ENCODE measurements around the gene LETM1. TPM values are rescaled to one million over a fixed set of nuclear protein-coding genes. Genes with fewer than 3 reads are reported as not detected.

LETM1 gene
- polyA plus RNA-seq, 1 experiment: 17.1 TPM

GRCh38 chr4:1792158-1792831, 63.7 kb downstream of the LETM1 start:
- Histone ChIP-seq H3K27me3 (ENCODE audit: control insufficient read depth, insufficient read depth, low read length) (peaks cover 17% of the 10 kb centered on the region), H3K4me3 (ENCODE audit: low read depth, low read length) (no peak overlapping the region), H3K36me3 (ENCODE audit: control insufficient read depth, insufficient read depth, low read length) (no peaks in the 10 kb centered on the region)
- ChIA-PET CTCF (interaction anchor here (1.2 kb wide), 1 partner anchor 15 kb away, joined by 4 read pairs; no protein-coding TSS in a partner anchor), POLR2A (no interaction called here)
- TF ChIP-seq CTCF (IDR thresholded peaks at IDR 0.05; ENCODE audit: insufficient read depth, low read depth, low read length): no peak
- DNase-seq (ENCODE audit: low read depth): no peak

DNA sequence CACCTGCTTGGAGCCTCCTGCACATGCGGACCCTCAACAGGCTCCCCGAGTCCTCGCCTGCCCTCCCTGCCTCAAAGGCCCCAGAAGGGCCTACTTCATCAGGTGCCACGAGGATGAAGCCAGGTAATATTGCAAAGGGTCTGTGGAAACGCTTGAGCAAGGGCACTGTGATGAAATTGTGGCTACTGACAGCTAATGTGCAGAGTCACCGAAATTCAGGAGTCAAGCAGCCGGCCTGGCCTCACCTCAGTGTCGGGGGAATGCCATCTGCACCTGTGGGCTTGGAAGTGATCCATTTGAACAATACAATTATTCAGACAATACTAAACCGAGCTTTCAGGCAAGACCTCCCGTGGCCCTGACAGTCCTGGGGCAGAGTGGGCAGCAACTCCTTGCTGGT, 66.0 kb downstream of the LETM1 start:
- Histone ChIP-seq H3K4me3 (ENCODE audit: low read depth, low read length) (no peak overlapping the region), H3K27me3 (ENCODE audit: control insufficient read depth, insufficient read depth, low read length) (peaks cover 6% of the 10 kb centered on the region; the same call in 1 of the 2 replicates), H3K36me3 (ENCODE audit: control insufficient read depth, insufficient read depth, low read length) (no peaks in the 10 kb centered on the region)
- ChIA-PET CTCF (no interaction called here), POLR2A (no interaction called here)
- no peak for DNase-seq (ENCODE audit: low read depth)
- TF ChIP-seq CTCF (IDR thresholded peaks at IDR 0.05; ENCODE audit: insufficient read depth, low read depth, low read length): no peak

GRCh38 chr4:1789552-1789951, 66.4 kb downstream of the LETM1 start:
- no peak for TF ChIP-seq CTCF (IDR thresholded peaks at IDR 0.05; ENCODE audit: insufficient read depth, low read depth, low read length)
- no peak overlapping the region for H3K4me3 ChIP-seq (ENCODE audit: low read depth, low read length)
- ChIA-PET CTCF (interaction anchor here (0.6 to 0.8 kb wide), 2 partner anchors 325 to 1290 kb away, joined by 3 read pairs; no protein-coding TSS in a partner anchor), POLR2A (no interaction called here)
- H3K36me3 ChIP-seq (ENCODE audit: control insufficient read depth, insufficient read depth, low read length): no peaks in the 10 kb centered on the region
- peaks cover 6% of the 10 kb centered on the region; the same call in 1 of the 2 replicates for H3K27me3 ChIP-seq (ENCODE audit: control insufficient read depth, insufficient read depth, low read length)
- DNase-seq (ENCODE audit: low read depth): no peak

DNA sequence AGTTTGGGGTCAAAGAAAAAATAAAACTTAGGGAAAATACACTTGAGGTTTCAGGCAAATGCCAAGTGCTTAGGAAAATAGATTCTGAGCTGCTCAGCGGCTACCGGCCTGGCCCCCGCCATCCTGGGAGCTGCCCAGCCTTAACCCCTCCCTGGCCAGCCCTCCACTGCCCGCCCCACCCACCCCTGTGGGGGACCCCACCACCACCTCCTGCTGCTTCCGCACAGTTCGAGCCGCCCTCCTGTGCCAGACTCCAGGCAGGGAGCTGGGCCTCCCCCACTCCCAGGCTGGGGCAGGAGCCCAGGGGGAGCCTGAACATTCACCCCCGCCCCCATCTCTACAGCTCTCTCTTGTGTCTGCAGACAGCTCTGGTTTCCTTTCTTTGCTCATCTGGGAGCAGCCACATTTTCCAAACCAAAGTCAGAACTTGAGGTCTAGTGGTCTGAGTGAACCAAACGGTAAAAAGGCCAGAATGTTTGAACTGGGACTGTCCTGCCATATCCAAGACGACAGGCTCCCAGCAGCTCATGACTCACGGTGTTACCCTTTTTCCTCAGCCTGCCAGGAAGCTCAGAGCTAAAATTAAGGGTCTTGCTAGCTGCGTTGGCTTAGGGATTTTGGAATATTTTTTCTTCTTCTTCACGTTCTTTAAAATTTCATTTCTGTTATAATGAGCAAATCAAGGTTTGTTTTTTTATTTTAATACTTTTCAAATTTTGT, 67.5 kb downstream of the LETM1 start:
- Histone ChIP-seq H3K27me3 (ENCODE audit: control insufficient read depth, insufficient read depth, low read length) (peaks cover 5% of the 10 kb centered on the region; the same call in 1 of the 2 replicates), H3K4me3 (ENCODE audit: low read depth, low read length) (no peak overlapping the region), H3K36me3 (ENCODE audit: control insufficient read depth, insufficient read depth, low read length) (no peaks in the 10 kb centered on the region)
- CTCF ChIA-PET: interaction anchor here (0.8 kb wide), 1 partner anchor 1291 kb away, joined by 3 read pairs; no protein-coding TSS in a partner anchor
- TF ChIP-seq CTCF (IDR thresholded peaks at IDR 0.05; ENCODE audit: insufficient read depth, low read depth, low read length): no peak
- DNase-seq (ENCODE audit: low read depth): no peak
- POLR2A ChIA-PET: no interaction called here

DNA sequence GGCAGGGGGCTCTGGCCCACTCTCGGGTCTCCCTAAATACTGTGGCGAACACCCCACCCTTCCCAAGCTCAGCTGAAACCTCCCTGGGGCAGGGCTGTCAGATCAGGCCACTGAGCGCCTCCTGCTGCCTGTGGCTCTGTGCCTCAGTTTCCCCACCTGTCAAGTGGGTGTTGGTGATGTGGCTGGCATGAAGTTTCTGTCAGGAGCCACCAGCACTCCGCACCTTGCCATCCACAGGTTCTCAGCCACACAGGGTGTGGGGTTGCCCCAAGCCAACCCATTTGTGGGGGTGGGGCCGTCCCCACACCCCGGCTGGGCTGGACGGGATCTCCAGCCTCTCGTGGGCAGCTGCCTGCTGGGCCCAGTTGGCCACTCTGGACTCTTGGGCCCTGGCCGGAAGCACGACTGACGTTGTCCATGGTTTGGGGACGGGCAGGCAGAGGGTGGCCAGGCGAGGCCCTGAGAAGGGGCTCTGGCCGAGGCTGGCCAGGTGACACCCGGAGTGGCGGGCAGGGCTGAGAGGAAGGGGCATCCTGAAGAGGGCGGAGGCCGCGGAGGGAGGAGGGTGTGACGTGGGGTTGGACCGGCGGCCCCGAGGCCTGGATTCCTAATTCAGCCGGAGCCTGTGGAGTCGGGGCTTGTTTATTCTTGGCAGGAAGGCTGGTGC, 68.4 kb downstream of the LETM1 start:
- Histone ChIP-seq H3K36me3 (ENCODE audit: control insufficient read depth, insufficient read depth, low read length) (no peaks in the 10 kb centered on the region), H3K4me3 (ENCODE audit: low read depth, low read length) (no peak overlapping the region), H3K27me3 (ENCODE audit: control insufficient read depth, insufficient read depth, low read length) (peaks cover 5% of the 10 kb centered on the region; the same call in 1 of the 2 replicates)
- POLR2A ChIA-PET: no interaction called here
- DNase-seq (ENCODE audit: low read depth): no peak
- CTCF ChIA-PET: no interaction called here
- TF ChIP-seq CTCF (IDR thresholded peaks at IDR 0.05; ENCODE audit: insufficient read depth, low read depth, low read length): no peak
